Measurements from ENCODE around the gene LRRC47. TPM values are rescaled to one million over a fixed set of nuclear protein-coding genes. Genes with fewer than 3 reads are reported as not detected.
A peak's percentile ranks its signal among the peaks of the same experiment; 100 is the strongest.

The LRRC47 gene
- total RNA-seq, 2 donors from 2014 or later = 35.1 to 41.5 TPM

DNA sequence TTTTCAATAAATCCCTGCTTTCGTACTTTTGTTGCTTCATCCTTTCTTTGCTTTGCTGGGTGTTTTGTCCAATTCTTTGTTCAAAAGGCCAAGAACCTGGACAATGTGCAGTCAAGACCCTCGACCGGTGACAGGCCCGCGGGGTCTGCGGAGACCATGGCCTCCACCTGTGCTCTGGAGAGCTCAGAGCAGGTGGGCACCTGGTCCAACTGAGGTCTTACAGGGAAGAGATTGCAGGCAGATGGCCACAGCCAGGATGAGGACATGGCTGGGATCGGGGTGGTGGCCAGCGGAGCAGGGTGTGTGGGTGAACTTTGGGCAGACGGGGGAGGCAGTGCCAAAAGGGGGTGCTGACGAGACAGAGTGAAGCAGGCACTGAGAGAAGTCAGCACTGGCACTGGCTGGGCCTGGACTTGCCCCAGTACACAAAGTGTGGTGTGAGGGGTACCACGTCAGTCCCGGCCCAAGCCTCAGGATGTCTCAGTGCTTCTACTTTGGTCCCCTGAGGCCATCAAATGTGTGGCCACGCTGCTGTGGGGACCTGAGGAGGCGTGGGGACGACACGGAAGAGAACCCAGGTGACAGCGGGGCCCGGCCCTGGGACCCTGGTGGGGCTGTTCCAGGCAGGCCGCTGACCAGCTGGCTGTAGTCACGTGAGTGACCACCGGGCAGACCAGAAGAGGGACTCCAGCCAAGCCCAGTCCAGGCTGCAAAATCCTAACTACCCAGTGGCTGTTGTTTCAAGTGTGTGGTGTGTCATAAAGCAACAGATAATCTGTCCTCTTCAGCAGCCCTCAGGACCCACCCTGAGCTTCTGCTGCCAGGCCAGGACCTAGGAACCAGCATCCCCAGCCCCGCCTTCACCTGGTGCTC, 54.5 kb downstream of the LRRC47 start:
- ATAC-seq = no peak
- DNase-seq = no peak
- intact Hi-C loops (cut with DNase I, micrococcal nuclease) = no loop called here

DNA sequence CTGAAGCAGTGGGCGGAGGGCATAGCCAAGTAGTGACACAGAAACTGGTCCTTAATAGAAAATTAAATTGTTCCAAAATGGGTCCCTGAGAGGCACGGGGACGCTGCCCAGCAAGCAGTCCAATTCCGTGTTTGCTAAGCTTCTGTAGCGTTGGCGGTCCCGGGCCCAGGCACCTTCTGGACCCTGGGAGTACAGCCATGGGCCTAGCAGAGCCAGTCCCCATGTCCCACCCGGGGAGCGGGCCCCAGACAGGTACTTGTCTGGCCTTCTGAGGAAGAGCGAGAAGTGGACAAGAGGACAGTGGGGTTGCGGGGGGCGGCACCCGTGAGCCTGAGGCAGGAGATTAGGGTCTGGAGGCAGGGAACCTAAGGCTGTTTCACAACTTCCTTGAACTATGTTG, 55.5 kb downstream of the LRRC47 start:
- no peak for ATAC-seq
- intact Hi-C loops (cut with DNase I, micrococcal nuclease) = no loop called here

DNA sequence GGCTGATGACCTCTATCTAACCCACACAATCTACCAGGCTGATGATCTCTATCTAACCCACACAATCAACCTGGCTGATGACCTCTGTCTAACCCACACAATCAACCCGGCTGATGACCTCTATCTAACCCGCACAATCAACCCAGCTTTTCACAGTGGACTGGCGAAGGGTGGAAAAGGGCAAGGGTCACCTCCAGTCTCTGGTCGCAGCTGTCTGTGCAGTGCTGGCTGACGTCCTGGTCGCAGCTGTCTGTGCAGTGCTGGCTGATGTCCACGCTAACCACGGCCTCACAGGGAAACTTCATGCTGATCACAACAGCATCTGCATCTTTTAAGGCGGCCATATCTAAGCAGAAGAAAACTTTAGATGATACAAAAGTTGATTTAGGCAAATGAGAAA, 56.3 kb downstream of the LRRC47 start:
- DNase-seq (no peak), ATAC-seq (no peak)
- intact Hi-C loops (cut with DNase I, micrococcal nuclease) = no loop called here

More for the DNA sequence above, 55.5 kb downstream of the LRRC47 start:
- DNase-seq = no peak

DNA sequence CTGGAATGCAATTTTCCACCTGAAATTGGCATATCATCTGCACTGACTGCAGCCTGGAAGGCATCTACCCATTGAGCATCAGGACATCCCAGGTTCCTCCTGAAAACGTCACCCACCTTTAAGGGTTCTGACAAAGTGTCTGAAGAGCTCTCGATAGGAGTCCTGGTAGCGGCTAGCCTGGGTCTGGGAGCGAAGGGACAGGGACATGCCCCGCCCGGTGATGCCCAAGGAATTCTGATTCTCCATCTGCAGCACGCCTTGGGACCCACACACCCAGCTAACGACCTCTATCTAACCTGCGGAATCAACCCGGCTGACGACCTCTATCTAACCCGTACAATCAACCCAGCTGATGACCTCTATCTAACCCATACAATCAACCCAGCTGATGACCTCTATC, 57.4 kb downstream of the LRRC47 start:
- no peak for DNase-seq
- intact Hi-C loops (cut with DNase I, micrococcal nuclease) = no loop called here

DNA sequence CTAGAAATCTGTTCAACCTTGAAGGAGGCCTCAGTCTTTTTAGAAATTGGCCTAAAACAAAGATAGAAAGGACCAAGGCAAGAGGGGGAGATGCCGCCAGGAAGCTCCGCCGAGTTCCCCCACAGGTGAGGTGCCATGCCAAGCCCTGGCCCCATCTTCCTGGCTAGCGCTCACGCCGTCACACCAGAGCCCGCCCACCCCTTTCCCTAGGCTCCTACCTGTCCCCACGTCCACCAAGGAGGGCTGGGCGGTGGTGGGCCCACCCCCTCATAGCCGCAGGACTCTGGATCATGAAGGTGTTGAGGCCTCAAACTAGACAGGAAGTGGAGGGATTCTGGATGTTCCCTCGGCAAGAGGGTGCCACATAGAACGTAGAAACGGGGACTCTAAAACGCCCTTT, 59.6 kb downstream of the LRRC47 start:
- ATAC-seq = no peak
- no peak for DNase-seq
- intact Hi-C loops (cut with DNase I, micrococcal nuclease) = no loop called here

More for the DNA sequence above, 57.4 kb downstream of the LRRC47 start:
- no peak for ATAC-seq

DNA sequence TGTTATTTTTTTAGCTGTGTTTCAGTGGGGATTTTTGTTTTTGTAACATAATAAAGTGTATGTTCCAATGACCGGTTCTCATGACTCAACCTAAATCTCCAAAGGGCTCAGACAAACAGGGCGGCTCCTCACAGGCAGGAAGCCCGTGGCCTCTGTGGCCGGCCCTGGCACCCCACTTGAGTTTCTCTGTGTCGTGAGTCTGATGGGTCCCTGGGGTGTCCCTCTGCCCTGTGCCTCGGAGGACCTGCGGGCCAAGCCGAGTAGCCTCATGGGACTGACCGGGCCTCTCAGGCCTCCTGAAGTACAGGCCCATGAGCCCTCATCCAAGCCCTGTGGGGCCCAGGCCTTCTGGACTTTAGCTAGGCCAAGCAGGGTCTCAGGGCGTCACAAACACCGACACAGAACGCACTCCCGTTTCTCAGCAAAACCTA, 60.2 kb downstream of the LRRC47 start:
- intact Hi-C loops (cut with DNase I, micrococcal nuclease) = no loop called here
- ATAC-seq (no peak), DNase-seq (no peak)

DNA sequence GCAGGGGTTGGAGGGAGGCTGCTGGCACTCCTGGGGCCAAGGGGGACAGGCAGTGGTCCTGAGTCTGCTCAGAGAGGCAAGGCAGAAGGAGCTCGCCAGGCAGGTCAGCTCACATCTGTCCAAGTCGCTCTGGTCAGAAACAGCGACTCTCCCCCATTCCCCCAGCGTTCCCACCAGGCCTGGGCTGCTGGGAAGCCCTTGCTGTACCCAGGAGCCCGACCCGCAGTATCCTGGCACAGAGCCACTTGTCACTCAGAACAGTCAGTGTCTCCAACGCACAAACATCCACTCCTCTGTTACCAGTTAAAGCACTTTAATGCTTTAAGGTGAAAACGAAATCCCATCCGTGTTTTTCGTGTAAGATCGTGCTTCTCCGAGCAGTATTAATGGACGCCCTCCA, 60.6 kb downstream of the LRRC47 start:
- ATAC-seq = no peak
- intact Hi-C loops (cut with DNase I, micrococcal nuclease) = no loop called here
- DNase-seq = no peak

DNA sequence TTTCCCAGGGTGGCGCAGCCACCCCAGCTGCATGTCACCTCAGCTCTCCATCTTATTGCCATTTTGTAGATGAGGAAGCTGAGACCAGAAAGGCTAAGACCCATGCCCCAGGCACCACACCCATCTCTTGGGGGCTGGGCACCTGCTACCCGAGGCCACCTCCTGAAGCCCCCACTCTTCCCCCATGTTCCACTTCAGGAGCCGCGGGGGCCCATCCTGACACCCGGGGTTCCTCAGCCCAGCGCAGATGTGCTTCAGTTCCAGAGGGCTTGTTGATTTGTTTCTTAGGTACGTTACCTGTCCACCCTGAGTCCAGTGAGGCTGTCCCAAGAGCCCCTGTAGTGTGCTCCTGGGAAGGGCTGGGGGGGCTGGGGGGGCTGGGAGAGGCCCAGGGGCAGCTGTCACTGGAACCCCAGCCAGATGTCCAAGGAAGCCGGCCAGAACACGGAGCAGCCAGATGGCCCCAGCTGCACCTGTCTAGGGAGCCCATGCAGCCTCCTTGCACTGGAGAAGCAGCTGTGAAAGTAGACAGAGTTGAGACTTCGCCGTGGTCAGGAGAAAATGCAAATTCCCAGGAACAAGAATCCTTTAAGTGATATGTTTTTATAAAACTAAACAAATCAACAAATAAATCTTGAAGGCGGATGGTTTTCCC, 61.1 kb downstream of the LRRC47 start:
- DNase-seq = no peak
- no peak for ATAC-seq
- intact Hi-C loops (cut with DNase I, micrococcal nuclease) = no loop called here

DNA sequence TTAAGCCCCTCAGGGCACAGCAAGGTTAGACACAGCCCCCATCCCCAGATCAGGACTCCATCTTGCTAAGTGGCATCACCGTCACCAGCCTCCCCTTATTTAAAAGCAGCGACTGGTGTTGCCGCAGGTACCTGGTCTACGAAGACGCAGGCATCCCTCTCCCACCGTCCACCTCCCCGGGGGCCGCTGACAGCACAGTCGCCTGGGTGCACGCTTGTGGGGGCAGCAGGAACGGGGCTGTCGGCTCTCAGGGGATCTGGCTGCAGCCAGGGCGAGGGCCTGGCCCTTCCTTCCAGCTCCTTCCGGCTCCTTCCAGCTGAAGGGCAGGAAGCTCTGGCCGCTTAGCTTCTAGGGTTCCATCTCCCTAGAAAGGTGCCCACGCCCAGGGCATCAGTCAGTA, 61.7 kb downstream of the LRRC47 start:
- intact Hi-C loops (cut with DNase I, micrococcal nuclease) = no loop called here
- ATAC-seq = no peak

DNA sequence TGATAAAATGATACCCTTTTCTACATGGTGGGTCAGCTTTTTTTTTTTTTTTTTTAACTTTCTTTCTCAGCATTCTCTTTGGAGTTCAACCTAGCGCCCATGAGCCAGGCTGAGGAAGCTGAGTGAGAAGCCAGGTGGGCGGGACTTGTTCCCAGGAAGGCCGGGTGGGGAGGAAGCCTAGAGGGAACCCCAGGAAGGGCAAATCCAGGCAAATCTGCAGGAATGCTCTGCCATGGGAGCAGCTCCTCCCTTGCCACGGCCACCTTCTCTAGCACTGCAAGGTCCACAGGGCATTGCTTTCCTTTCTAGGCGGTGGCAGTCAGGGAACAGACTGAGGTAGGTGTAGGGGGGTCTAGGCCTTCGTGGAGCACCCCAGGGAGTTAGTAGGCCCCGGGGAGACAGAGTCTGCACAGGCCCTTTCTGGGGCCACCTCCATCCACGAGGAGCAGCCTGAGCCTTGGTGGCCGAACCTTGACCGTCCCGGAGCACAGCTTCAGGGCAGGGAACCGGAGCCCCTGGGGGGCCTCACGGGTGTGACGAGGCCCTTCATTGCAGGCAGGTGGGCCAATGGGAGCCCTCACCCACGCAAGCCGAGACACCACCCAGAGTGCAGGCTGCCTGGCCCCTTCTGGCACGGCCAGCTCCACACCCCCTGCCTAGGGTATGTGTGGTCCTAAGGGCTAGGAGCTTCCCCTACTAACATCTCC, 62.3 kb downstream of the LRRC47 start:
- intact Hi-C loops (cut with DNase I, micrococcal nuclease) = no loop called here
- ATAC-seq (no peak), DNase-seq (no peak)

More for the DNA sequence above, 61.7 kb downstream of the LRRC47 start:
- DNase-seq = no peak

DNA sequence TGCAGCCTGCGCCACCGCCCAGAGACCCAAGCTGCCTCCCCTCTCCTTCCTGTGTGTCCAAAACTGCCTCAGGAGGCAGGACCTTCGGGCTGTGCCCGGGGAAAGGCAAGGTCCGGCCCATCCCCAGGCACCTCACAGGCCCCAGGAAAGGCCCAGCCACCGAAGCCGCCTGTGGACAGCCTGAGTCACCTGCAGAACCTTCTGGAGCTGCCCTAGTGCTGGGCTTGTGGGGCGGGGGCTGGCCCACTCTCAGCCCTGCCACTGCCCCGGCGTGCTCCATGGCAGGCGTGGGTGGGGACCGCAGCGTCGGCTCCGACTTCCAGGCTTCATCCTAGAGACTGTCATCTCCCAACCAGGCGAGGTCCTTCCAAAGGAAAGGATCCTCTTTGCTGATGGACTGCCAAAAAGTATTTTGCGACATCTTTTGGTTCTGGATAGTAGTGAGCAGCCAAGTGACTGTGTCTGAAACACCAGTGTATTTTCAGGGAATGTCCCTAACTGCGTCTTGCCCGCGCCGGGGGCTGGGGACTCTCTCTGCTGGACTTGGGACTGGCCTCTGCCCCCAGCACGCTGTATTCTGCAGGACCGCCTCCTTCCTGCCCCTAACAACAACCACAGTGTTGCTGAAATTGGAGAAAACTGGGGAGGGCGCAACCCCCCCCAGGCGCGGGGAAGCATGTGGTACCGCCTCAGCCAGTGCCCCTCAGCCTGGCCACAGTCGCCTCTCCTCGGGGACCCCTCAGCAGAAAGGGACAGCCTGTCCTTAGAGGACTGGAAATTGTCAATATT, 63.0 kb downstream of the LRRC47 start:
- intact Hi-C loops (cut with DNase I, micrococcal nuclease) = no loop called here
- no peak for DNase-seq
- no peak for ATAC-seq

DNA sequence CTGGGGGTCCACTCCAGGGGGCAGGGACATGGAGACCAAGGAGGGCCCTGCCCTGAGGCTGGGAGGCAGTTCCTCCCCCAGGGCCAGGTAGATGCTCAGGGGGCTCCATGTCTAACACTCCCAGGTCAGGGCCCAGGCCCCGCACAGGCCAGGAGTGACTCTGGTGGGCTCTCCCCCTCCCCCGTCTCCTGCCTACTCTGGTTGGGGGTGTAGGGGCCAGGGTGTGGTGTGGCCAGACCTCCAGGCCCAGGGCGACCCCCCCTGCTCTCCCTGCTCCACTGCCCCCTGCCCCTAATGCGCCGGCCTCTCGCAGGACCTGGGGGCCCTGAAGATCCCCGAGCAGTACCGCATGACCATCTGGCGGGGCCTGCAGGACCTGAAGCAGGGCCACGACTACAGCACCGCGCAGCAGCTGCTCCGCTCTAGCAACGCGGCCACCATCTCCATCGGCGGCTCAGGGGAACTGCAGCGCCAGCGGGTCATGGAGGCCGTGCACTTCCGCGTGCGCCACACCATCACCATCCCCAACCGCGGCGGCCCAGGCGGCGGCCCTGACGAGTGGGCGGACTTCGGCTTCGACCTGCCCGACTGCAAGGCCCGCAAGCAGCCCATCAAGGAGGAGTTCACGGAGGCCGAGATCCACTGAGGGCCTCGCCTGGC, 63.7 kb downstream of the LRRC47 start:
- peak; percentile 26 for ATAC-seq
- intact Hi-C loops (cut with DNase I, micrococcal nuclease) = no loop called here
- DNase-seq = no peak

DNA sequence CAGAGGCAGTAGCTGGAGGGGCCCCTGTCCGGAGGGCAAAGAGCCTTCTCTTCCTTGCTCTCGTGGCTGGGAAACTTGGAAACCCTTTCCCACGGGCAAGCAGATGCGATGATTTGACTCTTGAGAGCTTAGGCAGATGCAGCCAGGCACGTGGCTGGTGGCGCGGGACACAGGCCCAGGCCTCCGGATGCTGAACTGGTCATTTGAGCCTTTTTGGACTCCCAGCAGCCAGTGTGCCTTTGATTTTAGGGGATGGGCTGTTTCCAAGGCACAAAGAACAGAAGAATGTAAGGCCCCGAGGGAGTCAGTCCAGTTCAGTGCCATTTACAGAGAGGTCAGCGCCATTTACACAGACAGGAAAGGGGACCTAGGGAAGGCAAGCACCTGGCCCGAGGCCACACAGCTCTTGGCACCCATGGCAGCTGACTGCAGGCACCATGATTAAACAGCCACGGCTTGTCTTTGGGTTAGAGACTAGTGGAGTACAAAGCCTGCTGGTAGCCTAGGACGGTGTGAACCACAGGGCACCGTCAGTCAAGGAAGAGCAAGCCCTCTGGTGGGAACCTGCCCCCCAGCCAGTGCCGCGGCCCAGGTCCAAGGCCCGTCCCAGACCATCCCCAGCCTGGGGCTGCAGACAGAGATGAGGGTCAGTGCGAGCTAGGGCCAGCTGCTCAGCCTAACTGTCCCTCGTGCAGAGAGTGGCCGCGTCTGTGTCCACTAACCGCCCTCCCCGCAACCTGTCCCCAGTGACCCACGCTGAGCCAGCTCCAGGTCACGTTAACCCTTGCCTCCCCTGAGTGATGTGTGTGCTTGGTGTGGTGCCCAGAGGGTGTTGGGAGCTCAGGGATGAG, 64.5 kb downstream of the LRRC47 start:
- intact Hi-C loops (cut with DNase I, micrococcal nuclease) = no loop called here
- ATAC-seq = no peak

DNA sequence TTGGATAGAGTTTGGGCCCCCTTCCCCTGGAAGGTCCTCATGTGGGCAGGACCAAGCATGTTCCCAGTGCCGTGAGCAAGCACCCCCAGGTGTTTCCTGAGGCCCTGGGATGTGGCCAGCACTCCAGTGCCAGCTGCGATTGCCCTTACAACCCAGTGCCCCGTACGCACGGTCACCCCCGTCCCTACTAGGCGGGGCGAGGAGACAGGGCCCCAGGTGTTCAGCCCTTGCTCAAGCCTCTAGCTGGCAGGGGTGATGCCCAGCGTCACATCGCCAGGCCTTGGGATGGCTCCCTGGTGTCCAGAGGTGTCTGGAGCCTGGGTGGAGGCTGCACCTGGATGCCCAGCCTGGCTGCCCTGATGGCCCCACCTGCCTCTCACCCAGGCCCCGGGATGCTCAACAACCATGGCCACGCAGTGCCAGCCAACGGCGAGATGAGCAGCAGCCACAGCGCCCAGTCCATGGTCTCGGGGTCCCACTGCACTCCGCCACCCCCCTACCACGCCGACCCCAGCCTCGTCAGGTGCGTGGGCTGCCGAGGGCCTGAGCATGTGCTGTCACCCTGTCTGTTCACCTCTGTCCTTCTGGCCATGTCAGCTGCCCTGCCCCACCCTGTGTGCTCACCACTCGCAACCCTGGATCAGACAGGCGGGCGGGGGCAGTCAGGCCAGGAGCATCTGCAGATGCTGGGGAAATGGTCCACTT, 65.6 kb downstream of the LRRC47 start:
- ATAC-seq = no peak
- intact Hi-C loops (cut with DNase I, micrococcal nuclease) = no loop called here
- DNase-seq = no peak

More for the DNA sequence above, 64.5 kb downstream of the LRRC47 start:
- DNase-seq = no peak

DNA sequence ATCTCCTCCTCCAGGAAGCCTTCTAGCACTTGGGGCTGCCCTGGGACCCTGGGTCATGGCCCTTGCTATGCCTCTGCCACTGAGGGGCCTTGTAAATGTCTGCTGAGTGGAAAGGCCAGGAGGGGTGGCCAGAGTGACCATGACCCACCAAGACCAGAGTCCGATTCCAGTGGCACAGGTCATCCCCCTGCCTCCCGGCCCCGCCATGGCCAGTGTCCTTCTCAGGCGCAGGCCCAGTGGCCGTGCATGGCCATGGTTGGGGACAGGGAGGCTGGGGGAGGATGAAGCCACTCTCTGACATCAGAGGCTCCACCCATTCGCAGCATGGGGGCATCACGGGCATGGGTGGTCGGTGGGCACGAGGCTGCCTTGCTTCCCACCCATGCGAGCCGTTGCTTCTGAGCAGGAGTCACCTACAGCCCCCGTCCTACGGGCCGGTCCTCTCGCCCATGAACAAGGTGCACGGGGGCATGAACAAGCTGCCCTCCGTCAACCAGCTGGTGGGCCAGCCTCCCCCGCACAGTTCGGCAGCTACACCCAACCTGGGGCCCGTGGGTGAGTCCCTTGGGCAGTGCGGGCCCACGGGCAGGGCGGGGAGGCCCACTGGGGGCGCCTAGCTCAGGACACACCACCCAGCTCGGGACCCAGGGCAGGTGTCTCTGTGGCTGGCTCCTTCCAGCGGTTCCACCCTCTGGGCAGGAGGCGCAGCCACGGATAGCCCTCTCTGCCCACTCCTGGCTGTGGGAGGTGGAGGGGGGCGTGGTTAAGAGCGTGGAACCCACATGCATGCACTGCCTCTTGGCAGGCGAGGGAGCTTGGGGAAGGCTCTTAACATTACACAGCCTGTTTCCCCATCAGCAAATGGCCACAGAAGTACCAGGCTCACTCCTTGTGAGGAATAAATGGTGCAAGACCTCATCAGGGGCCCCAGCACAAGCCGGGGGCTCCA, 66.4 kb downstream of the LRRC47 start:
- ATAC-seq (no peak), DNase-seq (no peak)
- intact Hi-C loops (cut with DNase I, micrococcal nuclease) = no loop called here
